IMR-90 (cell line): Measurements from ENCODE around the gene NACC1.

Experiments used
- CEBPB ChIP-seq: IDR thresholded peaks from 2 replicates; pipeline ENCODE4 v1.6.1; 2012; ENCODE audit warnings: low read depth, low read length, improper control_type of control experiment
- MAFK ChIP-seq: IDR thresholded peaks from 2 replicates; pipeline ENCODE4 v1.6.1; 2012; ENCODE audit warnings: low read depth, low read length, improper control_type of control experiment
- RAD21 ChIP-seq: IDR thresholded peaks from 2 replicates; pipeline ENCODE4 v1.6.1; 2012; ENCODE audit warnings: low read length, improper control_type of control experiment

- no peak for TF ChIP-seq CEBPB
- TF ChIP-seq RAD21, result no peak
- no peak for TF ChIP-seq MAFK
Observed at GRCh38 chr19:13137290-13137794, 19.3 kb downstream of the NACC1 start.
